HuH-7.5 (cell line): Measurements from ENCODE around the gene C1orf232.

ENCODE experiments used
- DNase-seq: peaks from one replicate; pipeline ENCODE4 v3.0.0; 2011; ENCODE audit warnings: low spot score

C1orf232 gene

DNA sequence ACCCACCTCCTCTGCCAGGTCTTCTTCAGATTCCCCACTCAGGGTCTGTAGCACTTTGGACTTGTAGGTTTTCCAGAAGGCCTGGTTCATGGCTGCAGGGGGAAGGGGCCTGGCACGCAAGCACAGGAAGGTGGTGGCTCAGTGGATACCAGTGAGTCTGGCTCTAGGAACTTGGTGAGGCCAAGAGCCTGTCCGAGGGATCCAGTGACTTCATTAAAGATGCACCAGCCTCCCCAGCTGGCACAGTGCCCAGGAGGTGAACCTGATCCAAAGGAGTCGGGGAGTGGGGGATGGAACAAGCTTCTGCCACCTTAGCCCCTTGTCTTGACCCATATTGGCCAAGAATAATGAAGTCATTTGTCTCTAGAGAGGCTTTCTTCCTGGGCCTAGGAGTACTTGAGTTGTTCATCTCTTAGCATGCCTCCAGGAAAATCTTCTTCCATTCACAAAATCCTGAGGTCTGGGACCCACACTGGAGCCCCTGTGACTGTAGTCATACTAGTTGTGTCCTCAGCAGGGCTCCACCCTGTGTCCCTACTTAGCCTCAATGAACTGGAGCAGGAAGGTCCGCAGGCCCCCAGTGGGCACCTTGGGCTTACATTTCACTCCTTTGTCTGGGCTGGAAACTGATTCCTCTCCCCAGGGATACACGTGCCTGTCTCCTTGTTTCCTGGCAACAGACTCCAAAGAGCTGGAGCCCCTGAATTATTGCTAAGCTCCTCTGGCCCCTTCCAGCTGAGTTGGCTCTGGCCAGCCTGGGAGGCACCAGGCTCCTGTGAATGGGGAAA lies at the start of gene C1orf232:
Gene C1orf232, minus strand, starts transcription at position 554 of the 788 bp plus-strand sequence. Its CDS starts 464 bp downstream, at position 90.
- no peak for DNase-seq

DNA sequence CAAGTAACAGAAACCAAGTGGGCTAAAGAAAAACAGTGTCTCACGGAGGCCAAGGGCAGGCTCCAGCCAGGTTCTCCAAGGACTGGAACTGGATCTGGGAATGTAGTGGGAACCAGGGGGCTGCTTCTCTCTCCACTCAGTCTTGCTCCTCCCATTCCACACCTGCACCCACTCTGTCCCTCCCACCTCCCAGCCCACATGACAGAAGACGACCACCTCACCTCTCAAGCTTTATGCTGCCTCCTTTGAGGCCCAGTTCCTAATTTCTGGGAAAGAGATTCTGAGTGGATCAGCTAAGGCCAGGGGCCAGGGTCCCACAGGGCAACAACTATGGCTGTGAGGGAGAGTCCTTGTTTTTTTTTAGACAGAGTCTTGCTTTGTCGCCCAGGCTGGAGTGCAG lies 46.5 kb upstream of the C1orf232 start:
- no peak for DNase-seq

- DNase-seq, result no peak
These were observed 44.7 kb upstream of the C1orf232 start for GRCh38 chr1:26213335-26213905.

DNA sequence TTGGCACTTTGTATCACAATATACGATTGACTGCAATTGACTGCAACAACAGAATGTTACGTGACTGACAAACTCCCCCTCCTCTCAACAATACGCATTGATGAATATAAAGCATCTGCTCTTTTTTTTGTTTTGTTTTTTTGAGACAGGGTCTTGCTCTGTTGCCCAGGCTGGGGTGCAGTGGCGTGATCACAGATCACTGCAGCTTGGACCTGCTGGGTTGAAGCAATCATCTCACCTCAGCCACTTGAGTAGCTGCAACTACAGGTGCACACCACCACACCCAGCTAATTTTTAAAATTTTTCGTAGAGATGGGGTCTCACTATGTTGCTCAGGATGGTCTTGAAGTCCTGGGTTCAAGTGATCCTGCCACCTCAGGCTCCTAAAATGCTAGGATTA lies 44.0 kb upstream of the C1orf232 start:
- no peak for DNase-seq

GRCh38 chr1:26210147-26210870 lies 41.5 kb upstream of the C1orf232 start:
- DNase-seq, result no peak

DNA sequence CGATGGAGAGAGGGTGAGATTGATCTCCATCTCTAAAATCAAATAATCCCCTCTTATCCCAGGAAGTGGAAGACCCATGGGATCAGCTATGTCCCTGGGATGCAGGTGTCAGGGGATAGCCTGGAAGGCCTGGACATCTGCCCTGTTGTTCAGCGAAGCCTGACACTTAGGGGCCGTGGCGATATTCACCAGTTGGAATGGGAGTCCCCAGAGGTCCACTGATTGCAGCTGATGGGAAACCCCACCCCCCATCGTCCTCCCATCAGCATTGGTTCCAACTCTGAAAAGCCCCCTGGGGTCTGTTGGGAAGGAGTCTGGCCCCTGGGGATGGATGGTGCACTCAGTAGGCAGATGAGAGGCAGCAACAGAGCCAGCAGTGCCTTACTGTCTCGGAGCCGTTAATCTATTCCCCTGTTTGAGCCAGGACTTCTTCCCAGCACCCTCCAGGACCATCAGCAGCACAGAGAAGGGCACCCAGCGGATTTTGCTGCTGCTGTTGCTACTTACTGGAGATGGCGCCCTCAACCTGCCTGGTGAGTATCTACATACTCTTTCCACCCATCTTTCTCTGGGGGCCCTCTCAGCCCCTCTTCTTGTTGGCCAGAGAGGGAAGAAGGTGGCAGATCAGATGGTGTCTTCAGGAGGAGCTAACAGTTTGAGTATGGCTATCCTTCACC lies 35.0 kb upstream of the C1orf232 start:
- no peak for DNase-seq

GRCh38 chr1:26200413-26200812 lies 31.6 kb upstream of the C1orf232 start:
- no peak for DNase-seq

DNA sequence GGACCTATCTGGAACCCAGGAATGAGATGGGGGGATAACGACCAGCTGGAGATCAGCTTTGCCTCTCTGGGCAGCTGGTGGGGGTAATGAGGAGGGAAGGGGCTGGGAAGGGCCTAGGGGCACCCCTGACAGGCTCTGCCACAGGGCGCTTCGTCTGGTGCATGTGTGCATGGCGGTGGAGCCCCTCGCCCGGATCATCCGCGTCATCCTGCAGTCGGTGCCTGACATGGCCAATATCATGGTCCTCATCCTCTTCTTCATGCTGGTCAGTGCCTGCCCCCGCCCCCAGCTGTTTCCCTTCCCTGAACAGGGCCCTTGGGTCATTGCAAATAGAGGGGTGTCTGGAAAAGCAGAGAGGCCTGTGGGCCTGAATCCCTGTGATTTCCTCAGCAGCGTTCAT lies 29.1 kb upstream of the C1orf232 start:
- DNase-seq, result no peak

DNA sequence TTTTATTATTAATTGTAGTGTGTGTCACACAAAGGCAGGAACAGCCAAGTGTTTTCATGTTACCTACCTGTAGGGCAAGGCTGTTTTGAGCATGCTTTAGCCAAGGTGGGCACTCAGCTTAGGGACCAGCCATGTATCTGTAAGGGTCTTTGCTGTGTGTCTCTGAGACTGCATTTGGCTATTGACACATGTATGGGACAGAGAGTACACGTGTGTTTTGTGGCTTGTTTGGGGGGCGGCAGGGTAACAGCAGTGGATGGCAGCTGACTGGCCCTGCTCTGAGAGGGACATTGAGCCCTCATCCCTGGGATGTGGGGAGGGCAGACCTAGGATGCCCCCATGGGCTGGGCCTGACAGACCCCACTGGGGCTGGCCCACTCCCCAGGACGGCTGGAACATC lies 28.5 kb upstream of the C1orf232 start:
- DNase-seq, result no peak

DNA sequence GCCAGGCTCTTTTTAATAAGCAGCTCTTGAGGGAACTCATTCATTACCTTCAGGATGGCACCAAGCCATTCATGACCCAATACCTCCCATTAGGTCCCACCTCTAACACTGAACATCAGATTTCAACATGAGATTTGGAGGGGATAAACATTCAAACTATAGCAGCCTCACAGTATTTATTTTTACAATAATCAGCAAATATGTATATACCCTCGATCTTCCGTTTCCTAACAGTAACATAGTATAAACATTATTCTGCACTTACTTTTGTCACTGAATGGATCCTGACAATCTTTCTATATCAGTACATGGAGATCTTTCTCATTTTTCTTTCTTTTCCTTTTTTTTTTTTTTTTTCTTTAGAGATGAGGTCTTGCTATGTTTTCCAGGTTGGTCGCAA lies 27.0 kb upstream of the C1orf232 start:
- no peak for DNase-seq

- DNase-seq, result no peak
These were observed 23.0 kb upstream of the C1orf232 start for GRCh38 chr1:26191739-26192138.

DNA sequence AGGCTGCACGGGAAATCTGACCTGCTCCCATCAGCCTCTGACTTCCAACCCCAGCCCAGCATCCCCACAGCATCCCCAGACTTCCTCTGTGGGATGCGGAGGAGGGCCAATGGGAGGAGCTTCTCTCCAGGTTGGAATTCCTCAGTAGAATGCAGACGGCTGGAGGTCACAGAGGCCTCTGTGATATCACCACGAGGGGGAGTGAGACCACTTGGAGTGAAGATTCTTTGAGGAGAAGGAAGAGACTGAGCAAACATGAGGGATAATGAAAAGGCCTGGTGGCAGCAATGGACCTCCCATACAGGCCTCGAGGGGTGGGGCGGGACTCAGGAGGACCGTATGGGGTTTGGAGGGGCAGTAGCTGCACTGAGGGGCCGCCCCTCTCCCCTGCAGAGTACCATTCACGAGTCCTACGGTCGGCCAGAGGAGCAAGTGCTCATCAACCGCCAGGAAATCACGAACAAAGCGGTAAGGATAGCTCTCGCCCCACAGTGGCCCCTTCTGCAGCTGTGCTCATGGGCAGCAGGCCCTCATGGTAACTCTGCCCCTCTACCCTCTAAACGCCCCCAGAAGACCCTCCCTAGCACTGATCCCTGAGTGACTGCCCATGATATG lies 21.7 kb upstream of the C1orf232 start, which contains the start of gene CATSPER4:
Gene CATSPER4, plus strand, starts transcription at position 230 of the 615 bp plus-strand sequence. Its CDS starts 26 bp downstream, at position 256.
- DNase-seq, result no peak

DNA sequence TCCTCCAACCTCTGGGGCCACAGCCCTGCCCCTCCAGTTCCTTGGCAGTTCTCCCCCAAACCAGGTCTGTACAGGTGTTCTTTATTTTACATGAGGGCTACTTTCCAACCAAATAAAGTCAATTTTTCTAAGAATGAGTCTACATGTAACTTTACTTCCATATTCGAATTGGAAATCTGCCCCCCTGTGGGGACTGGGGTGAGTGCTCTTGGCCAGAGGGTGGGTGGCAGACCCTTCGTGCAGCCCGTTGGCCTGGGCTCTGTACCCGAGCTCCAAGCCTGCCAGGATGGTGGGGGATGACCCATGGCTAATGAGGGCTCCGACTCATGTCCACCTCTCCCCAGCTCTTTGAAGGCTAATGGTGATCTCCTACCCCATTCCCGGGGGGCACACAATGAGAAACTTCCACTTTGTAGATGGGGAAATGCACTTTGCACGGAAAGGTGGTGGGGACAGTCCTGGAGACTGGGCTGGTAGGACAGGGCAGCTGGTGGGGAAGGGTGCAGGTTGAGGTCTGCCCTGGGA lies 21.1 kb upstream of the C1orf232 start:
- no peak for DNase-seq

GRCh38 chr1:26189331-26189730 lies 20.6 kb upstream of the C1orf232 start:
- no peak for DNase-seq

- no peak for DNase-seq
These were observed 19.7 kb upstream of the C1orf232 start for GRCh38 chr1:26188477-26188876.

- DNase-seq, result no peak
These were observed 19.1 kb upstream of the C1orf232 start for GRCh38 chr1:26187882-26188281.

DNA sequence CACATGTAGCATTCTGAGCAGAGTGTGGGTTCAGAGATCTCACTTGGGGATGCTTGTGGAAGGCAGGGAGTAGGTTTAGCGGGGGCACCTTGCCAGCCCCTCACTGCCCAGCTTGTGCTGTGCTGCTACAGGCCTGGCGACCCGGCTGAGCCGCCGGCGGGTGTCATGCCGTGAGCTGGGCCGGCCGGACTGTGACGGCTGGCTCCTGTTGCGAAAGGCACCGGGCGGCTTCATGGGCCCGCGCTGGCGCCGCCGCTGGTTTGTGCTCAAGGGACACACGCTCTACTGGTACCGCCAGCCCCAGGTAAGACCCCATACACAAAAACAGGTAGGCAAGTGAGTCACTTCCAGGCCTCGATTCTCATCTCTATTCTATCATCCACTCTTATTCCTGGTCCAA lies 16.1 kb upstream of the C1orf232 start:
- no peak for DNase-seq

DNA sequence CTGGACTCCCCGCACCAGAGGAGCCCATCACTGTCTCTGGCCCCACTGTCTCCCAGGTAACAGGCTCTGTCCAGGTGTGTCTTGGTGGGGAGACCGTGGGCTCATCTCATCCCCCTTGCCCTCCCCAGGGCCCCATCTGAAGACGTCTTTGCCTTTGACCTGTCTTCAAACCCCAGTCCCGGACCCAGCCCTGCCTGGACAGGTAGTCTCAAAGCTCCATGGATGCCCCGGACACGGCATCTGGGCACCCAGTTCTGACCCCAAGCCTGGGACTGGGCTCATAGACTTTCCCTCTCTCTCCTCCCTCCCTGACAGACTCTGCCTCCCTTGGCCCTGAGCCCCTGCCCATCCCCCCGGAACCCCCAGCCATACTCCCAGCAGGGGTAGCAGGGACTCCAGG lies 15.3 kb upstream of the C1orf232 start:
- DNase-seq, result no peak

DNA sequence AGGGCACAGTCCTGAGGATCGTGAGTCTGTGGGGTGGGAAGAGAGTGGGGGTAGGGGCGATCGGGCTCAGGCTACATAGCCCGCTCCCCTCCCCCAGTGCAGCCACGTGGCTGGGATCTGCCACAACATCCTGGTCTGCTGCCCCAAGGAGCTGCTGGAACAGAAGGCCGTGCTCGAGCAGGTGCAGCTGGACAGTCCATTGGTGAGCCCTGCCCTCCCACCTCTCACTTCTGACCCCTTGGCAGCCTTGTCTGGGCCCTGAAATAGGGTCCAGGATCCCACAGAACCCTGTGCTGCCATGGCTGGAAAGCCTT lies 13.6 kb upstream of the C1orf232 start:
- DNase-seq, result no peak

- DNase-seq, result no peak
These were observed 13.0 kb upstream of the C1orf232 start for GRCh38 chr1:26181586-26182382.

- DNase-seq, result no peak
These were observed 11.3 kb upstream of the C1orf232 start for GRCh38 chr1:26180010-26180506.
